HepG2 (cell line): ENCODE data around the gene PFN1. TPM values are rescaled to one million over a fixed set of nuclear protein-coding genes. Genes with fewer than 3 reads are reported as not detected.

ENCODE experiments used
- ARNT ChIP-seq: fragments of 450-650 bp; IDR thresholded peaks from 2 replicates; pipeline ENCODE4 v1.6.1; 2017
- ATF5 ChIP-seq: sonication (generic); formaldehyde crosslinking; IDR thresholded peaks from 2 replicates; pipeline ENCODE4 v1.4.0; 2020; ENCODE audit warnings: mild to moderate bottlenecking, low read depth, missing genetic modification reagents
- E2F2 ChIP-seq: sonication (generic); formaldehyde crosslinking; IDR thresholded peaks from 2 replicates; pipeline ENCODE4 v1.4.0; 2020; ENCODE audit warnings: missing genetic modification reagents, borderline replicate concordance
- EEA1 ChIP-seq: sonication (generic); formaldehyde crosslinking; IDR thresholded peaks from 2 replicates; pipeline ENCODE4 v1.5.1; 2020; ENCODE audit warnings: mild to moderate bottlenecking, missing genetic modification reagents, borderline replicate concordance
- HOXD1 ChIP-seq: sonication (generic); formaldehyde crosslinking; IDR thresholded peaks from 2 replicates; pipeline ENCODE4 v1.5.0; 2020; ENCODE audit warnings: missing genetic modification reagents
- JDP2 ChIP-seq: sonication (generic); formaldehyde crosslinking; IDR thresholded peaks from 2 replicates; pipeline ENCODE4 v1.8.1; 2022; ENCODE audit warnings: missing genetic modification reagents, borderline replicate concordance
- KDM4B ChIP-seq: sonication (generic); formaldehyde crosslinking; IDR thresholded peaks from 2 replicates; pipeline ENCODE4 v1.4.0; 2020; ENCODE audit warnings: missing genetic modification reagents
- NFE2L2 ChIP-seq: fragments of 150-350 bp; IDR thresholded peaks from 2 replicates; pipeline ENCODE4 v1.6.1; 2014; ENCODE audit warnings: low read length
- NFIB ChIP-seq: sonication (generic); formaldehyde crosslinking; IDR thresholded peaks from 2 replicates; pipeline ENCODE4 v1.9.0; 2021; ENCODE audit warnings: missing genetic modification reagents, mild to moderate bottlenecking, borderline replicate concordance
- PHF20 ChIP-seq: sonication (generic); formaldehyde crosslinking; IDR thresholded peaks from 2 replicates; pipeline ENCODE4 v1.5.0; 2020; ENCODE audit warnings: mild to moderate bottlenecking, missing genetic modification reagents
- POLR2AphosphoS2 ChIP-seq: IDR thresholded peaks from 2 replicates; pipeline ENCODE4 v1.6.1; 2011; ENCODE audit warnings: low read depth, low read length, improper control_type of control experiment
- SKI ChIP-seq: fragments of 450-650 bp; IDR thresholded peaks from one replicate; pipeline ENCODE4 v1.6.1; 2018; ENCODE audit warnings: mild to moderate bottlenecking; ENCODE audit not compliant: partially characterized antibody
- TCF7L2 ChIP-seq: IDR thresholded peaks from 2 replicates; pipeline ENCODE4 v1.6.1; 2011; ENCODE audit warnings: mild to moderate bottlenecking, low read depth, low read length, moderate library complexity
- TRIM24 ChIP-seq: sonication (generic); formaldehyde crosslinking; IDR thresholded peaks from 2 replicates; pipeline ENCODE4 v1.8.0; 2022; ENCODE audit warnings: mild to moderate bottlenecking, missing genetic modification reagents
- UBTF ChIP-seq: sonication (generic); formaldehyde crosslinking; IDR thresholded peaks from 2 replicates; pipeline ENCODE4 v1.4.0; 2020; ENCODE audit warnings: mild to moderate bottlenecking, missing genetic modification reagents
- YEATS2 ChIP-seq: sonication (generic); formaldehyde crosslinking; IDR thresholded peaks from 2 replicates; pipeline ENCODE4 v1.4.0; 2020; ENCODE audit warnings: missing genetic modification reagents, borderline replicate concordance
- ZBTB4 ChIP-seq: sonication (generic); formaldehyde crosslinking; IDR thresholded peaks from 2 replicates; pipeline ENCODE4 v1.4.0; 2020; ENCODE audit warnings: missing genetic modification reagents, mild to moderate bottlenecking, borderline replicate concordance
- ZNF296 ChIP-seq: sonication (generic); formaldehyde crosslinking; conservative IDR thresholded peaks from 2 replicates; pipeline ENCODE4 v1.5.0; 2020; ENCODE audit warnings: mild to moderate bottlenecking, missing genetic modification reagents
- ZNF552 ChIP-seq: sonication (generic); formaldehyde crosslinking; IDR thresholded peaks from 2 replicates; pipeline ENCODE4 v1.9.0; 2022; ENCODE audit warnings: missing genetic modification reagents, mild to moderate bottlenecking, borderline replicate concordance
- ZNF670 ChIP-seq: sonication (generic); formaldehyde crosslinking; IDR thresholded peaks from 2 replicates; pipeline ENCODE4 v1.8.0; 2022; ENCODE audit warnings: mild to moderate bottlenecking, missing genetic modification reagents, borderline replicate concordance
- ZNF790 ChIP-seq: sonication (generic); formaldehyde crosslinking; IDR thresholded peaks from 2 replicates; pipeline ENCODE4 v1.8.0; 2022; ENCODE audit warnings: missing genetic modification reagents, mild to moderate bottlenecking, borderline replicate concordance
- ZNF850 ChIP-seq: sonication (generic); formaldehyde crosslinking; conservative IDR thresholded peaks from 2 replicates; pipeline ENCODE4 v1.9.0; 2021; ENCODE audit warnings: mild to moderate bottlenecking, missing genetic modification reagents
- ZSCAN29 ChIP-seq: sonication (generic); formaldehyde crosslinking; conservative IDR thresholded peaks from 2 replicates; pipeline ENCODE4 v1.4.0; 2020; ENCODE audit warnings: mild to moderate bottlenecking, missing genetic modification reagents
- polyA plus RNA-seq, 8 experiments: library from polyadenylated mRNA; depleted of rRNA in 3 of 8; stranded (reverse) in 7 of 8; unstranded in 1 of 8; fragments of >200 nt; fragmentation: Illumina TruSeq in 4 of 8; extraction: Trizol in 4 of 8; gene quantifications; 2 replicates each; pipeline versions ENCODE4 v1.2.1 to v1.2.3, GENCODE V29; 2011 to 2016; ENCODE audit warnings: low read depth in 4 of 8, missing spikeins in 1 of 8, mixed read lengths in 1 of 8; ENCODE audit not compliant: insufficient read depth in 1 of 8
- total RNA-seq, 5 experiments: library from RNA; depleted of rRNA; stranded (reverse); fragments of >200 nt; fragmentation: Illumina TruSeq; extraction: Trizol; gene quantifications; 2 replicates each; pipeline ENCODE4 v1.2.3, GENCODE V29; 2016; ENCODE audit warnings: low read depth in 1 of 5

PFN1 gene
- total and polyA plus RNA-seq, 2 of the 13 experiments (the other 11 are each of a cell fraction or from before 2014, with no cell fraction given), result 494 to 613 TPM

- TF ChIP-seq YEATS2 (CRISPR knock-in tag), result no peak
- no peak for TF ChIP-seq POLR2AphosphoS2
- TF ChIP-seq UBTF, result peak; percentile 73; the same call in 1 of the 2 replicates
- no peak for TF ChIP-seq NFE2L2
- TF ChIP-seq ZNF296 (CRISPR knock-in tag), result no peak
- no peak for TF ChIP-seq ZNF670
- TF ChIP-seq TCF7L2, result no peak
- peak; percentile 75 for TF ChIP-seq SKI
- TF ChIP-seq ARNT, result no peak
- TF ChIP-seq HOXD1 (CRISPR knock-in tag), result peak; percentile 75
- TF ChIP-seq ZNF790, result peak; percentile 76; the same call in 1 of the 2 replicates
- no peak for TF ChIP-seq ZSCAN29 (CRISPR knock-in tag)
- TF ChIP-seq ATF5 (CRISPR knock-in tag), result no peak
- TF ChIP-seq KDM4B (CRISPR knock-in tag), result 0 out of 2 replicates have a peak, but pooled peaks have one; percentile 34
- no peak for TF ChIP-seq NFIB (CRISPR knock-in tag)
- TF ChIP-seq ZBTB4 (CRISPR knock-in tag), result no peak
- TF ChIP-seq JDP2 (CRISPR knock-in tag), result no peak
- TF ChIP-seq E2F2 (CRISPR knock-in tag), result no peak
- TF ChIP-seq EEA1 (CRISPR knock-in tag), result peak; percentile 55; the same call in 1 of the 2 replicates
- TF ChIP-seq PHF20 (CRISPR knock-in tag), result no peak
- TF ChIP-seq ZNF850 (CRISPR knock-in tag), result 0 out of 2 replicates have a peak, but pooled peaks have one; percentile 45
- no peak for TF ChIP-seq ZNF552 (CRISPR knock-in tag)
- TF ChIP-seq TRIM24 (CRISPR knock-in tag), result no peak
These were observed at the start of gene PFN1 (continued) for GRCh38 chr17:4948166-4948930.
